Astrocyte (in vitro differentiated cells and primary cell): ENCODE data around the gene DDX46. TPM values are rescaled to one million over a fixed set of nuclear protein-coding genes. Genes with fewer than 3 reads are reported as not detected.

Experiments
- DNase-seq: peaks from one replicate; pipeline ENCODE4 v3.0.0-alpha.2; 2010; ENCODE audit warnings: low read depth
- FAIRE-seq: peaks from 2 replicates; lab custom pipeline; 2011; peaks lifted over from hg19 to GRCh38; lab: Jason Lieb, UNC
- H2AFZ ChIP-seq: 2 replicates; pipeline ENCODE4 v1.6.0; 2012; ENCODE audit warnings: low read depth, low read length, inconsistent platforms
- H3K27ac ChIP-seq: 2 replicates; pipeline ENCODE4 v1.5.1; 2011; ENCODE audit warnings: low read depth, low read length, inconsistent platforms
- H3K27me3 ChIP-seq: 2 replicates; pipeline ENCODE4 v1.6.0; 2011; ENCODE audit warnings: low read length, inconsistent platforms; ENCODE audit not compliant: insufficient read depth
- H3K36me3 ChIP-seq: 2 replicates; pipeline ENCODE4 v1.5.1; 2011; ENCODE audit warnings: low read length, inconsistent platforms; ENCODE audit not compliant: insufficient read depth
- H3K4me1 ChIP-seq: 2 replicates; pipeline ENCODE4 v1.5.1; 2011; ENCODE audit warnings: low read length, inconsistent platforms; ENCODE audit not compliant: insufficient read depth
- H3K4me2 ChIP-seq: 2 replicates; pipeline ENCODE4 v1.6.0; 2012; ENCODE audit warnings: low read length, inconsistent platforms
- H3K4me3 ChIP-seq: 2 replicates; pipeline ENCODE4 v1.5.1; 2011; ENCODE audit warnings: low read depth, mild to moderate bottlenecking, low read length, inconsistent platforms; ENCODE audit not compliant: insufficient read depth
- H3K79me2 ChIP-seq: 2 replicates; pipeline ENCODE4 v1.6.0; 2012; ENCODE audit warnings: mild to moderate bottlenecking, low read length, inconsistent platforms; ENCODE audit not compliant: insufficient read depth
- H3K9ac ChIP-seq: 2 replicates; pipeline ENCODE4 v1.6.0; 2012; ENCODE audit warnings: mild to moderate bottlenecking, low read length, inconsistent platforms
- H3K9me3 ChIP-seq: 2 replicates; pipeline ENCODE4 v1.5.1; 2012; ENCODE audit warnings: low read depth, mild to moderate bottlenecking, low read length, inconsistent platforms; ENCODE audit not compliant: insufficient read depth
- H4K20me1 ChIP-seq: 2 replicates; pipeline ENCODE4 v1.6.0; 2012; ENCODE audit warnings: low read length, inconsistent platforms; ENCODE audit not compliant: insufficient read depth
- H3K27ac Mint-ChIP-seq: one replicate; pipeline ENCODE4 v1.8.0; 2021; ENCODE audit warnings: mild to moderate bottlenecking, mixed read lengths; ENCODE audit not compliant: unreplicated experiment
- H3K27me3 Mint-ChIP-seq: one replicate; pipeline ENCODE4 v1.8.0; 2021; ENCODE audit warnings: low read depth, mixed read lengths; ENCODE audit not compliant: unreplicated experiment
- H3K36me3 Mint-ChIP-seq: one replicate; pipeline ENCODE4 v1.8.0; 2021; ENCODE audit warnings: low read depth, mixed read lengths; ENCODE audit not compliant: unreplicated experiment
- H3K4me1 Mint-ChIP-seq: one replicate; pipeline ENCODE4 v1.8.0; 2021; ENCODE audit warnings: low read depth, mixed read lengths; ENCODE audit not compliant: unreplicated experiment
- H3K4me3 Mint-ChIP-seq: one replicate; pipeline ENCODE4 v1.8.0; 2021; ENCODE audit warnings: mild to moderate bottlenecking, moderate library complexity, mixed read lengths; ENCODE audit not compliant: unreplicated experiment
- H3K9me3 Mint-ChIP-seq: one replicate; pipeline ENCODE4 v1.8.0; 2021; ENCODE audit warnings: mild to moderate bottlenecking, mixed read lengths; ENCODE audit not compliant: unreplicated experiment
- CTCF ChIP-seq: IDR thresholded peaks from 2 replicates; pipeline ENCODE4 v1.5.1; 2011; ENCODE audit warnings: low read depth, mild to moderate bottlenecking, inconsistent platforms, low read length, moderate library complexity; ENCODE audit not compliant: insufficient read depth
- EZH2 ChIP-seq: IDR thresholded peaks from 2 replicates; pipeline ENCODE4 v1.6.1; 2012; ENCODE audit warnings: mild to moderate bottlenecking, low read length, inconsistent platforms; ENCODE audit not compliant: insufficient read depth
- total RNA-seq: library from RNA; stranded (reverse); gene quantifications from 2 replicates; pipeline ENCODE4 v1.2.1, GENCODE V29; 2021

The DDX46 gene
- total RNA-seq, 1 donor from 2014 or later, result 43.6 TPM

- FAIRE-seq (no peak), DNase-seq (no peak)
- peak; percentile 11 for TF ChIP-seq CTCF
- no peak for TF ChIP-seq EZH2
- no peaks in the 10 kb centered on the region for H3K79me2 ChIP-seq
- peaks cover 45% of the 10 kb centered on the region for H3K36me3 ChIP-seq
- H3K4me1 ChIP-seq, result peaks cover 9% of the 10 kb centered on the region
- no peak overlapping the region for H2AFZ ChIP-seq
- H3K9ac ChIP-seq, result peak overlapping the region; percentile 44
- H4K20me1 ChIP-seq, result peaks cover 42% of the 10 kb centered on the region
- Mint-ChIP-seq H3K4me3 (peak overlapping the region; percentile 45), H3K27me3 (no peaks in the 10 kb centered on the region), H3K36me3 (peaks cover 9% of the 10 kb centered on the region), H3K4me1 (peaks cover 16% of the 10 kb centered on the region), H3K27ac (peak overlapping the region; percentile 4), H3K9me3 (no peaks in the 10 kb centered on the region)
- H3K27ac ChIP-seq, result peak overlapping the region; percentile 39
- no peak overlapping the region for H3K4me3 ChIP-seq
- no peaks in the 10 kb centered on the region for H3K9me3 ChIP-seq
- no peaks in the 10 kb centered on the region for H3K27me3 ChIP-seq
- H3K4me2 ChIP-seq, result peak overlapping the region; percentile 3
Measured at GRCh38 chr5:134784241-134784920, 25.8 kb downstream of the DDX46 start.

DNA sequence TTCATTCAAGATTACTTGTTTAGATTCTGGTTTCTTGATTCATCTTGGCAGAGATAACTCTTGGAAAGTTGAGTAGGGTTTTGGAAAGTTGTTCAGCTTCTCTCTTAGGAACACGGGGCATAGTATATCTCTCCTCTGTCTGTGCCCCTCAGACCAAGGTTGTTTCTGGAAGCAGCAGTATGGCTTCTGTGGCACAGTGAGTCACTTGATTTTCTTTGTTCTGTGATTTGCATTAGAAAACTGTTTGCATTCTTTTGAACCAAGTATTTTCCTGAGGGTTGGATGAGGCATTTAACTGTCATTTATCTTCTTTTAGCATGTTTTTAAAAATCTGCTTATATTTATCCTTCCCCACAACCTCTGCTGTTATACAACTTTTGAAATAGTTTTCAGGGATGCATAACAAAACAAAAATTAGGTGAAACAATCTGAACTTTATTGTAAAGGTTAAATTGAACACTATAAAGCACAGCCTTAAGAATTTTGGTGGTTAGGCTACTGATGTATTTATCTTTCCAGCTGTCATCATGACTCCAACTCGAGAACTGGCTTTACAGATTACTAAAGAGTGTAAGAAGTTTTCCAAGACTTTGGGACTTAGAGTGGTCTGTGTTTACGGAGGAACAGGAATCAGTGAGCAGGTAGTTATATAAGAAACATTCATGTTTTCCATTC is 26.5 kb downstream of the DDX46 start:
- peaks cover 36% of the 10 kb centered on the region for H4K20me1 ChIP-seq
- Mint-ChIP-seq H3K27ac (peak overlapping the region; percentile 4), H3K4me3 (no peak overlapping the region), H3K36me3 (peaks cover 9% of the 10 kb centered on the region), H3K4me1 (peaks cover 16% of the 10 kb centered on the region), H3K27me3 (no peaks in the 10 kb centered on the region), H3K9me3 (no peaks in the 10 kb centered on the region)
- H3K4me2 ChIP-seq, result peak overlapping the region; percentile 3
- H3K36me3 ChIP-seq, result peaks cover 43% of the 10 kb centered on the region
- TF ChIP-seq CTCF (no peak), EZH2 (no peak)
- no peaks in the 10 kb centered on the region for H3K27me3 ChIP-seq
- DNase-seq, result peak; percentile 82
- no peaks in the 10 kb centered on the region for H3K9me3 ChIP-seq
- no peak overlapping the region for H2AFZ ChIP-seq
- H3K9ac ChIP-seq, result peak overlapping the region; percentile 44
- no peak overlapping the region for H3K4me3 ChIP-seq
- H3K27ac ChIP-seq, result peak overlapping the region; percentile 39
- FAIRE-seq, result peak; percentile 85
- no peaks in the 10 kb centered on the region for H3K79me2 ChIP-seq
- H3K4me1 ChIP-seq, result peaks cover 9% of the 10 kb centered on the region
